Uterus (tissue), 2 donors: ENCODE measurements around the gene C8A.

Source experiments
- CTCF ChIP-seq, 4 experiments: fragments of 200-600 bp in 2 of 4; fragments of 450-650 bp in 2 of 4; sonication (generic) in 2 of 4; IDR thresholded peaks; one replicate each; pipeline ENCODE4 v1.5.1; 2016 to 2019; ENCODE audit warnings: antibody characterized with exemption in 4 of 4, mild to moderate bottlenecking in 2 of 4, moderate library complexity in 1 of 4
- POLR2A ChIP-seq, 2 donors: fragments of 450-650 bp; IDR thresholded peaks; one replicate each; pipeline ENCODE4 v1.6.1; 2016; ENCODE audit warnings: antibody characterized with exemption in 2 of 2, mild to moderate bottlenecking in 1 of 2, moderate library complexity in 1 of 2

GRCh38 chr1:56921479-56921878, 66.9 kb downstream of the C8A start:
- TF ChIP-seq CTCF (IDR thresholded peaks at IDR 0.05) (no peak), POLR2A (IDR thresholded peaks at IDR 0.05) (no peak)
